Neural crest cell (in vitro differentiated cells): Measurements from ENCODE around the gene ZFP36L1. TPM values are rescaled to one million over a fixed set of nuclear protein-coding genes. Genes with fewer than 3 reads are reported as not detected.
A peak's percentile ranks its signal among the peaks of the same experiment; 100 is the strongest.

Source experiments
- DNase-seq: peaks from one replicate; pipeline ENCODE4 v3.0.0; 2021; ENCODE audit warnings: low read depth, mixed read lengths, low spot score
- H3K27ac Mint-ChIP-seq: one replicate; pipeline ENCODE4 v1.8.0; 2021; ENCODE audit warnings: mild to moderate bottlenecking, mixed read lengths; ENCODE audit not compliant: unreplicated experiment
- H3K27me3 Mint-ChIP-seq: 2 replicates; pipeline ENCODE4 v1.8.0; 2021; ENCODE audit warnings: low read depth, mild to moderate bottlenecking, mixed read lengths
- H3K36me3 Mint-ChIP-seq: 2 replicates; pipeline ENCODE4 v1.8.0; 2021; ENCODE audit warnings: low read depth, mild to moderate bottlenecking, mixed read lengths
- H3K4me1 Mint-ChIP-seq: 2 replicates; pipeline ENCODE4 v1.8.0; 2021; ENCODE audit warnings: mixed read lengths
- H3K4me3 Mint-ChIP-seq: one replicate; pipeline ENCODE4 v1.8.0; 2021; ENCODE audit warnings: mild to moderate bottlenecking, mixed read lengths
- H3K9me3 Mint-ChIP-seq: 2 replicates; pipeline ENCODE4 v1.8.0; 2021; ENCODE audit warnings: mixed read lengths
- CTCF ChIP-seq: fragments of 200-600 bp; sonication (generic); conservative IDR thresholded peaks from 2 replicates; pipeline ENCODE4 v1.5.0; 2021; ENCODE audit warnings: antibody characterized with exemption, mild to moderate bottlenecking
- total RNA-seq: library from RNA; stranded (reverse); gene quantifications from 2 replicates; pipeline ENCODE4 v1.2.1, GENCODE V29; 2021

The ZFP36L1 gene
- total RNA-seq, 1 donor from 2014 or later = 289 TPM

DNA sequence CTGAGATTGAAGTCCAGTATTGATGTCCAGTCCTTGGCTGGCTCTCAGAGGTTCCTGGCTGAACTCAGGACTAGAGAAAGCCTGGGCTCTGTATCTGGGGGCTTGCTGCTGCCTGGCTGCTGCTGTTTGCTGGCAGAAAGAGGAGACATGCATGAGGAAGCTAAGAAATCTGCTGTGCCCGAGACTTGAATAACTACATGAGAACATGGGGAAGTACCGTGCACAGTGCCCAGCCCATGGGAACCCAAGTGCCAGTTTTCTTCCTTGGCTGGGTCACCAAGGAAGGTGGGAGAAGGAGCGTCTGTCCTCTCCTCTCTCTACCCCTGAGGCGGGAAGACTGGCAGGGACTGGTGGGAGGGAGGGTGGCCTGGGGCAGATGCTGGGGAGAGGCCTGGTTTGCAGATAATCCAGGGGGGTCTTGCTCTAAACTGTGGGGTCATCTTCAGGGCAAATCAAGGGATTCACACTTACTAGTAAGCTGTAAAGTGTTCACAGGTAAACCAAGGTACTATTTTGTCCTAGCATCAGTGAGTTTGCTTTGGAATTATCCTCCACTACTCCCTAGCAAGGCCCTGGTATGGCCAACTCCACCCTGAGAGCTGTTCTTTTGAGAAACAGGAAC is 13.8 kb upstream of the ZFP36L1 start:
- H3K27ac Mint-ChIP-seq = peak overlapping the region; percentile 35
- DNase-seq = no peak
- no peak for TF ChIP-seq CTCF
- H3K9me3 Mint-ChIP-seq = peaks cover 15% of the 10 kb centered on the region
- H3K27me3 Mint-ChIP-seq = no peaks in the 10 kb centered on the region
- peaks cover 24% of the 10 kb centered on the region for H3K36me3 Mint-ChIP-seq
- H3K4me1 Mint-ChIP-seq = peaks cover 30% of the 10 kb centered on the region
- no peak overlapping the region for H3K4me3 Mint-ChIP-seq

DNA sequence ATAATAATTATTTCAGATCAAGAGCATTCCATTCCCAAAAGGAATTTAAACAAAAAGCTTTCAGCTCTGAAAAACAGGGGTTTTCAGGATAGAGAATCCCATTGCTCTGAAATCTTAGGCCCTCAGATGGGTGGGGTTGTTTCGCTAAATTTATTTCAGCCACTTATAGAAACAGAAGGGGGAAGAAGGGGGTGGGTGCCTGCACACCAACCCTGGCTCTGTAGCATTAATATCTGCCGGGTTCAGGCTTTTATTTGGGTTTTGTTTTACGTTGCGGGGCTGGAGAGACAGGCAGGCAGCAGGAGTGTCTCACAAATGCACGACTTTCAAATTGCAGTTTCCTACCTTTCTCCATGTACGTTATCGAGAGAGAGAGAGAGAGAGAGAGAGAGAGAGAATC is 12.5 kb upstream of the ZFP36L1 start:
- Mint-ChIP-seq H3K27ac (no peak overlapping the region), H3K36me3 (peaks cover 27% of the 10 kb centered on the region), H3K4me1 (peaks cover 32% of the 10 kb centered on the region), H3K27me3 (no peaks in the 10 kb centered on the region), H3K9me3 (peaks cover 18% of the 10 kb centered on the region), H3K4me3 (no peak overlapping the region)
- DNase-seq = no peak
- TF ChIP-seq CTCF = no peak

DNA sequence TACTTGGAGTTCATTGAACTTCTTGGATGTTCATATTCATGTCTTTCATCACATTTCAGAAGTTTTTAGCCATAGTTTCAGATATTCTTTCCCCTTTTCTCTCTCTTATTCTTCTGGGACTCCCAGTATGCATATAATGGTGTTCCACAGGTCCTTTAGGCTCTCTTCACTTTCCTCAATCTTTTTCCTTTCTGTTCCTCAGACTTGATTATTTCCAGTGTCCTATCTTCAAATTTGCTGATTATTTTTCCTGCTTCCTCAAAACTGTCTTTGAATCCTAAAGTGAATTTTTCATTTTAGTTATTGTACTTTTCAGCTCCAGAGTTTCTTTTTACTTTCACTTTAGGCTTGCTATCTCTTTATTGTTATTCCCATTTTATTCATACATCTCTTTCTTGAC is 8.8 kb upstream of the ZFP36L1 start:
- peaks cover 30% of the 10 kb centered on the region for H3K4me1 Mint-ChIP-seq
- no peak overlapping the region for H3K27ac Mint-ChIP-seq
- H3K4me3 Mint-ChIP-seq = no peak overlapping the region
- no peaks in the 10 kb centered on the region for H3K27me3 Mint-ChIP-seq
- no peak for TF ChIP-seq CTCF
- no peak for DNase-seq
- peaks cover 26% of the 10 kb centered on the region for H3K36me3 Mint-ChIP-seq
- peaks cover 21% of the 10 kb centered on the region for H3K9me3 Mint-ChIP-seq

GRCh38 chr14:68800953-68801352 is 8.1 kb upstream of the ZFP36L1 start:
- no peak for TF ChIP-seq CTCF
- Mint-ChIP-seq H3K9me3 (peaks cover 21% of the 10 kb centered on the region), H3K36me3 (peaks cover 25% of the 10 kb centered on the region), H3K27me3 (no peaks in the 10 kb centered on the region), H3K27ac (no peak overlapping the region), H3K4me1 (peaks cover 33% of the 10 kb centered on the region), H3K4me3 (peak overlapping the region; percentile 23)
- no peak for DNase-seq

DNA sequence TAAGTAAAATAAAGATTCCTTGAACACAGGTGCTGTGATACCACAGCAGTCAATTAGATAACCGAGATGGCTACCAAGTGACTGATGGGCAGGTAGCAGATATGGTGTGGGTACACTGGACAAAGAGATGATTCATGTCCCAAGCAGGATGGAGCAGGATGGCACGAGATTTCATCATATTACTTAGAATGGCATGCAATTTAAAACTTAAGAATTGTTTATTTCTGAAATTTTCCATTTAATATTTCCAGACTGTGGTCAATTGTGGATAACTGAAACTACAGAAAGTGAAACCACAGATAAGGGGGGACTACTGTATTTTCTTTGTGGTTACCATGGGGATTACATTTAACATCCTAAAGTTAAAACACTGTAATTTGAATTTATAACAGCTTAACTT is 7.5 kb upstream of the ZFP36L1 start:
- TF ChIP-seq CTCF = no peak
- Mint-ChIP-seq H3K27me3 (no peaks in the 10 kb centered on the region), H3K27ac (no peak overlapping the region), H3K4me3 (no peak overlapping the region), H3K9me3 (peaks cover 21% of the 10 kb centered on the region), H3K4me1 (peaks cover 29% of the 10 kb centered on the region), H3K36me3 (peaks cover 25% of the 10 kb centered on the region)
- DNase-seq = no peak
